IMR-90 (cell line): ENCODE results near the gene H1-8. TPM values are rescaled to one million over a fixed set of nuclear protein-coding genes. Genes with fewer than 3 reads are reported as not detected.

ENCODE experiments used
- ATAC-seq: fragments of 200-7000 bp; cut with Tn5 transposase; 2 replicates; pipeline ENCODE4 v1.9.1; 2020; ENCODE audit warnings: low read depth, mild to moderate bottlenecking, moderate library complexity
- BruUV-seq: library from RNA; stranded (reverse); fragments of 400-500 nt; replicated peaks from 2 replicates; lab custom pipeline; 2021; lab: Mats Ljungman, UMichigan
- CTCF ChIA-PET: fragments of 300-600 bp; formaldehyde crosslinking; extraction: SDS; loops from one replicate; lab custom pipeline; 2021; ENCODE audit warnings: antibody characterized with exemption; lab: Yijun Ruan, JAX
- POLR2A ChIA-PET: fragments of 300-600 bp; sonication (Branson Sonifier 250); formaldehyde crosslinking; loops from one replicate; lab custom pipeline; 2022; ENCODE audit warnings: antibody characterized with exemption; ENCODE audit not compliant: unreplicated experiment; lab: Charles Lee
- DNase-seq: peaks from one replicate; pipeline ENCODE4 v3.0.0; 2013
- H2AFZ ChIP-seq: replicated peaks from 2 replicates; pipeline ENCODE3; 2013; ENCODE audit warnings: low read length, mild to moderate bottlenecking; ENCODE audit not compliant: poor library complexity
- H2AK5ac ChIP-seq: 2 replicates; pipeline ENCODE4 v1.6.1; 2013; ENCODE audit warnings: low read depth, low read length, inconsistent platforms
- H2AK9ac ChIP-seq: replicated peaks from 2 replicates; pipeline ENCODE3; 2013; ENCODE audit warnings: mild to moderate bottlenecking, low read depth, low read length, moderate library complexity; ENCODE audit not compliant: poor library complexity
- H2BK120ac ChIP-seq: 2 replicates; pipeline ENCODE4 v1.6.1; 2013; ENCODE audit warnings: low read depth, low read length, inconsistent platforms
- H2BK15ac ChIP-seq: 3 replicates; pipeline ENCODE4 v1.6.1; 2013; ENCODE audit warnings: low read depth, low read length, inconsistent platforms
- H2BK20ac ChIP-seq: 2 replicates; pipeline ENCODE4 v1.6.1; 2013; ENCODE audit warnings: low read depth, mild to moderate bottlenecking, inconsistent platforms, low read length, moderate library complexity
- H2BK5ac ChIP-seq: 2 replicates; pipeline ENCODE4 v1.6.1; 2013; ENCODE audit warnings: mild to moderate bottlenecking, low read depth, low read length, inconsistent platforms; ENCODE audit not compliant: poor library complexity, severe bottlenecking
- H3K14ac ChIP-seq: replicated peaks from 2 replicates; pipeline ENCODE4 v1.6.1; 2013; ENCODE audit warnings: low read depth, low read length, inconsistent platforms
- H3K18ac ChIP-seq: 2 replicates; pipeline ENCODE4 v1.6.1; 2013; ENCODE audit warnings: low read depth, low read length, control low read depth
- H3K23ac ChIP-seq: 2 replicates; pipeline ENCODE4 v1.6.1; 2013; ENCODE audit warnings: low read depth, low read length, inconsistent platforms
- H3K27ac ChIP-seq: 2 replicates; pipeline ENCODE4 v1.5.1; 2013; ENCODE audit warnings: mild to moderate bottlenecking, control low read depth, low read length; ENCODE audit not compliant: insufficient read depth
- H3K27me3 ChIP-seq: 2 replicates; pipeline ENCODE4 v1.6.1; 2013; ENCODE audit warnings: low read length; ENCODE audit not compliant: control insufficient read depth, insufficient read depth
- H3K36me3 ChIP-seq: 2 replicates; pipeline ENCODE4 v1.6.1; 2013; ENCODE audit warnings: low read length, mixed read lengths; ENCODE audit not compliant: control insufficient read depth, insufficient read depth
- H3K4ac ChIP-seq: 2 replicates; pipeline ENCODE4 v1.6.1; 2013; ENCODE audit warnings: low read depth, low read length, inconsistent platforms
- H3K4me1 ChIP-seq: 2 replicates; pipeline ENCODE4 v1.6.1; 2013; ENCODE audit warnings: low read length, mixed read lengths; ENCODE audit not compliant: control insufficient read depth, insufficient read depth
- H3K4me2 ChIP-seq: 2 replicates; pipeline ENCODE4 v1.6.1; 2013; ENCODE audit warnings: low read depth, mild to moderate bottlenecking, control low read depth, low read length, moderate library complexity
- H3K4me3 ChIP-seq: 2 replicates; pipeline ENCODE4 v1.5.1; 2013; ENCODE audit warnings: low read depth, mild to moderate bottlenecking, control low read depth, low read length, moderate library complexity; ENCODE audit not compliant: insufficient read depth
- H3K56ac ChIP-seq: 2 replicates; pipeline ENCODE4 v1.6.1; 2013; ENCODE audit warnings: low read length, inconsistent platforms; ENCODE audit not compliant: insufficient read depth; ENCODE audit errors: extremely low read depth
- H3K79me1 ChIP-seq, 2 experiments: 2 replicates each; pipeline ENCODE4 v1.6.1; 2013; ENCODE audit warnings: low read length in 2 of 2, inconsistent platforms in 1 of 2, low read depth in 1 of 2
- H3K9ac ChIP-seq: 2 replicates; pipeline ENCODE4 v1.6.1; 2013; ENCODE audit warnings: low read depth, low read length, control low read depth
- H3K9me1 ChIP-seq: 2 replicates; pipeline ENCODE4 v1.6.1; 2013; ENCODE audit warnings: low read length, inconsistent platforms; ENCODE audit not compliant: insufficient read depth
- H3K9me3 ChIP-seq: 2 replicates; pipeline ENCODE4 v1.6.1; 2013; ENCODE audit warnings: low read length; ENCODE audit not compliant: control insufficient read depth, insufficient read depth
- H4K20me1 ChIP-seq: 2 replicates; pipeline ENCODE4 v1.6.1; 2013; ENCODE audit warnings: low read length, inconsistent platforms; ENCODE audit not compliant: insufficient read depth
- H4K5ac ChIP-seq: 2 replicates; pipeline ENCODE4 v1.6.1; 2013; ENCODE audit warnings: mild to moderate bottlenecking, low read depth, low read length, control low read depth
- H4K8ac ChIP-seq, 2 experiments: 2 replicates each; pipeline ENCODE4 v1.6.1; 2013; ENCODE audit warnings: low read depth in 2 of 2, low read length in 2 of 2, control low read depth in 1 of 2, inconsistent platforms in 1 of 2
- H4K91ac ChIP-seq: 2 replicates; pipeline ENCODE4 v1.6.1; 2013; ENCODE audit warnings: low read depth, low read length, inconsistent platforms; ENCODE audit not compliant: insufficient read depth
- BHLHE40 ChIP-seq: fragments of 150-350 bp; IDR thresholded peaks from 2 replicates; pipeline ENCODE4 v1.6.1; 2016; ENCODE audit warnings: mild to moderate bottlenecking, low read depth, low read length
- CEBPB ChIP-seq: IDR thresholded peaks from 2 replicates; pipeline ENCODE4 v1.6.1; 2012; ENCODE audit warnings: low read depth, low read length, improper control_type of control experiment
- CHD1 ChIP-seq: IDR thresholded peaks from 2 replicates; pipeline ENCODE4 v1.6.1; 2012; ENCODE audit warnings: low read depth, low read length, improper control_type of control experiment
- ELK1 ChIP-seq: fragments of 150-350 bp; IDR thresholded peaks from 2 replicates; pipeline ENCODE4 v1.6.1; 2016; ENCODE audit warnings: low read depth, mild to moderate bottlenecking, low read length, moderate library complexity, borderline replicate concordance
- FOS ChIP-seq: fragments of 150-350 bp; IDR thresholded peaks from 2 replicates; pipeline ENCODE4 v1.6.1; 2016; ENCODE audit warnings: low read depth, low read length
- MAFK ChIP-seq: IDR thresholded peaks from 2 replicates; pipeline ENCODE4 v1.6.1; 2012; ENCODE audit warnings: low read depth, low read length, improper control_type of control experiment
- MAZ ChIP-seq: IDR thresholded peaks from 2 replicates; pipeline ENCODE4 v1.6.1; 2012; ENCODE audit warnings: low read depth, mild to moderate bottlenecking, low read length, improper control_type of control experiment, moderate library complexity, borderline replicate concordance
- MXI1 ChIP-seq: IDR thresholded peaks from 2 replicates; pipeline ENCODE4 v1.6.1; 2012; ENCODE audit warnings: low read depth, mild to moderate bottlenecking, low read length, moderate library complexity, borderline replicate concordance
- NFE2L2 ChIP-seq: fragments of 150-350 bp; IDR thresholded peaks from 2 replicates; pipeline ENCODE4 v1.6.1; 2016; ENCODE audit warnings: low read depth, mild to moderate bottlenecking, low read length
- POLR2A ChIP-seq: IDR thresholded peaks from 2 replicates; pipeline ENCODE4 v1.6.1; 2012; ENCODE audit warnings: mild to moderate bottlenecking, low read depth, low read length
- RAD21 ChIP-seq: IDR thresholded peaks from 2 replicates; pipeline ENCODE4 v1.6.1; 2012; ENCODE audit warnings: low read length, improper control_type of control experiment
- RCOR1 ChIP-seq: IDR thresholded peaks from 2 replicates; pipeline ENCODE4 v1.6.1; 2012; ENCODE audit warnings: mild to moderate bottlenecking, low read length, improper control_type of control experiment; ENCODE audit not compliant: insufficient replicate concordance
- RFX5 ChIP-seq: IDR thresholded peaks from 2 replicates; pipeline ENCODE4 v1.8.0; 2012; ENCODE audit warnings: low read depth, mild to moderate bottlenecking, low read length, moderate library complexity
- SMC3 ChIP-seq: fragments of 150-350 bp; IDR thresholded peaks from 2 replicates; pipeline ENCODE4 v1.6.1; 2016; ENCODE audit warnings: low read depth, mild to moderate bottlenecking, antibody characterized with exemption, low read length, moderate library complexity
- USF2 ChIP-seq: fragments of 150-350 bp; IDR thresholded peaks from 2 replicates; pipeline ENCODE4 v1.6.1; 2017; ENCODE audit warnings: mild to moderate bottlenecking, antibody characterized with exemption, low read length, low read depth
- WGBS, 2 experiments: methylation state at CpG; one replicate each; pipeline versions ENCODE4 v1.1.5 to v1.1.7; 2013; ENCODE audit warnings: missing lambda C conversion rate in 2 of 2; ENCODE audit not compliant: insufficient read length in 1 of 2; ENCODE audit errors: extremely low coverage in 2 of 2; 5-methylcytosine and 5-hydroxymethylcytosine counted together
- dilution Hi-C: fragments of 300-500 bp; cut with HindIII; formaldehyde crosslinking; loops from one replicate; pipeline ENCODE4 v1.14.3; 2018; ENCODE audit warnings: low sequenced_read_pairs; ENCODE audit not compliant: unreplicated experiment
- in situ Hi-C: fragments of 300-500 bp; cut with MboI; formaldehyde crosslinking; loops from 3 replicates; pipeline ENCODE4 v1.14.3; 2019; ENCODE audit warnings: low sequenced_read_pairs, inconsistent platforms, mixed read lengths
- intact Hi-C: fragments of 100-400 bp; cut with micrococcal nuclease; formaldehyde crosslinking; loops from 2 replicates; pipeline ENCODE4 v1.10.0; 2022
- polyA plus RNA-seq, 3 experiments: library from polyadenylated mRNA; depleted of rRNA; stranded (reverse); fragments of >200 nt; gene quantifications; 2 replicates each; pipeline ENCODE4 v1.2.3, GENCODE V29; 2012; ENCODE audit warnings: low replicate concordance in 1 of 3
- total RNA-seq: library from RNA; depleted of rRNA; stranded (reverse); fragments of >200 nt; gene quantifications from 2 replicates; pipeline ENCODE4 v1.2.3, GENCODE V29; 2012

H1-8 gene
- total and polyA plus RNA-seq, 2 of the 4 experiments (the other 2 are of a cell fraction), result not detected

GRCh38 chr3:129543999-129544398 lies 1.0 kb downstream of the H1-8 start:
- Histone ChIP-seq H2AK5ac (0 out of 2 replicates have a peak overlapping the region, but pooled peaks have one; percentile 2), H4K20me1 (no peaks in the 10 kb centered on the region), H3K9me1 (0 out of 2 replicates have a peak, but pooled peaks cover under 1% of the 10 kb centered on the region), H3K4me1 (no peaks in the 10 kb centered on the region), H3K23ac (no peak overlapping the region), H3K36me3 (no peaks in the 10 kb centered on the region), H3K4ac (no peak overlapping the region), H2BK5ac (no peak overlapping the region), H2AK9ac (no peak overlapping the region), H3K18ac (no peak overlapping the region), H3K9ac (no peak overlapping the region), H3K56ac (no peak overlapping the region), H4K8ac (no peak overlapping the region), H3K27ac (no peak overlapping the region), H3K79me1 (no peaks in the 10 kb centered on the region), H3K4me2 (no peak overlapping the region), H3K14ac (no peak overlapping the region), H4K91ac (no peak overlapping the region), H3K4me3 (no peak overlapping the region), H3K9me3 (no peaks in the 10 kb centered on the region), H2BK15ac (no peak overlapping the region), H2AFZ (no peak overlapping the region), H4K5ac (no peak overlapping the region), H2BK120ac (no peak overlapping the region), H3K27me3 (no peaks in the 10 kb centered on the region), H2BK20ac (no peak overlapping the region)
- 73% methylated on average over 9 of the region's 9 CpGs; no CpG with 5 or more reads in 1 of the 2 experiments for WGBS, 2 experiments
- DNase-seq (no peak), ATAC-seq (no peak)
- no TSS peak for BruUV-seq
- TF ChIP-seq CEBPB, result no peak
- no peak for TF ChIP-seq MAZ
- no peak for TF ChIP-seq POLR2A
- TF ChIP-seq BHLHE40, result no peak
- no peak for TF ChIP-seq MXI1
- no peak for TF ChIP-seq FOS
- no peak for TF ChIP-seq RAD21
- no peak for TF ChIP-seq SMC3
- no peak for TF ChIP-seq ELK1
- no peak for TF ChIP-seq CHD1
- no peak for TF ChIP-seq RFX5
- no peak for TF ChIP-seq NFE2L2
- no peak for TF ChIP-seq MAFK
- TF ChIP-seq RCOR1, result no peak
- no peak for TF ChIP-seq USF2
- ChIA-PET POLR2A (no interaction called here), CTCF (no interaction called here)
- intact Hi-C loops, result no loop called here
- in situ Hi-C loops, result no loop called here
- dilution Hi-C loops, result no loop called here
